T-cell (primary cell): ENCODE results near the gene ATP13A5. TPM values are rescaled to one million over a fixed set of nuclear protein-coding genes. Genes with fewer than 3 reads are reported as not detected.

Source experiments
- ATAC-seq, 4 experiments: fragments of 200-7000 bp in 3 of 4; fragments of 150-1000 bp in 1 of 4; cut with Tn5 transposase; replicated peaks in 1 of 4; 1 replicate in 3 of 4; 2 replicates in 1 of 4; pipeline ENCODE4 v1.10.0; 2021; ENCODE audit warnings: moderate library complexity in 3 of 4, mild to moderate bottlenecking in 2 of 4, moderate number of reproducible peaks in 1 of 4
- CTCF ChIA-PET, 2 donors: fragments of 300-600 bp; sonication (Branson Sonifier 250); formaldehyde crosslinking; loops; one replicate each; lab custom pipeline; 2022; ENCODE audit warnings: antibody characterized with exemption in 2 of 2; lab: Charles Lee
- POLR2A ChIA-PET, 2 donors: fragments of 300-600 bp; sonication (Branson Sonifier 250); formaldehyde crosslinking; loops; one replicate each; lab custom pipeline; 2022; ENCODE audit warnings: antibody characterized with exemption in 2 of 2; lab: Charles Lee
- DNase-seq, 35 experiments: peaks; one replicate each; pipeline versions ENCODE4 v3.0.0 to v3.0.0-alpha.2; 2013 to 2023
- H3K27ac ChIP-seq: one replicate; pipeline ENCODE4 v1.5.1; 2013; ENCODE audit warnings: low read length
- H3K27me3 ChIP-seq, 2 experiments: replicated peaks in 1 of 2; 1 replicate in 1 of 2; 2 replicates in 1 of 2; pipeline versions ENCODE4 v1.6.1 to v1.7.0; 2013; ENCODE audit warnings: low read length in 1 of 2, mixed read lengths in 1 of 2; ENCODE audit not compliant: control insufficient read depth in 2 of 2, insufficient read depth in 2 of 2; ENCODE audit errors: extremely low read depth in 1 of 2
- H3K36me3 ChIP-seq, 2 donors: 1 replicate in 1 of 2; 2 replicates in 1 of 2; pipeline versions ENCODE4 v1.6.1 to v1.7.0; 2013; ENCODE audit warnings: low read length in 1 of 2; ENCODE audit not compliant: control insufficient read depth in 2 of 2, insufficient read depth in 1 of 2; ENCODE audit errors: extremely low read depth in 1 of 2
- H3K4me1 ChIP-seq, 2 experiments: 1 replicate in 1 of 2; 2 replicates in 1 of 2; pipeline versions ENCODE4 v1.6.1 to v1.7.0; 2013; ENCODE audit warnings: low read length in 2 of 2, mixed read lengths in 1 of 2; ENCODE audit not compliant: insufficient read depth in 2 of 2, control insufficient read depth in 1 of 2; ENCODE audit errors: extremely low read depth in 1 of 2
- H3K4me3 ChIP-seq, 2 donors: 1 replicate in 1 of 2; 2 replicates in 1 of 2; pipeline versions ENCODE4 v1.5.1 to v1.7.0; 2013; ENCODE audit warnings: mild to moderate bottlenecking in 2 of 2, low read length in 1 of 2, moderate library complexity in 1 of 2; ENCODE audit not compliant: control insufficient read depth in 1 of 2; ENCODE audit errors: extremely low read depth in 1 of 2
- H3K9me3 ChIP-seq: 2 replicates; pipeline ENCODE4 v1.7.0; 2013
- H3K27ac Mint-ChIP-seq, 2 donors: one replicate each; pipeline ENCODE4 v1.8.0; 2020 to 2021; ENCODE audit warnings: mild to moderate bottlenecking in 2 of 2, mixed read lengths in 2 of 2
- H3K27me3 Mint-ChIP-seq, 2 donors: one replicate each; pipeline ENCODE4 v1.8.0; 2021 to 2022; ENCODE audit warnings: mixed read lengths in 2 of 2
- H3K36me3 Mint-ChIP-seq: one replicate; pipeline ENCODE4 v1.8.0; 2021; ENCODE audit warnings: mixed read lengths
- H3K4me1 Mint-ChIP-seq, 3 donors: one replicate each; pipeline ENCODE4 v1.8.0; 2020 to 2022; ENCODE audit warnings: mixed read lengths in 3 of 3, mild to moderate bottlenecking in 1 of 3
- H3K4me3 Mint-ChIP-seq, 3 donors: one replicate each; pipeline ENCODE4 v1.8.0; 2020 to 2022; ENCODE audit warnings: mild to moderate bottlenecking in 3 of 3, mixed read lengths in 3 of 3, moderate library complexity in 3 of 3
- H3K9me3 Mint-ChIP-seq, 3 donors: one replicate each; pipeline ENCODE4 v1.8.0; 2020 to 2022; ENCODE audit warnings: mixed read lengths in 3 of 3
- WGBS: methylation state at CpG from one replicate; pipeline ENCODE4 v1.1.5; 2013; ENCODE audit warnings: missing lambda C conversion rate; ENCODE audit not compliant: insufficient coverage; 5-methylcytosine and 5-hydroxymethylcytosine counted together
- total RNA-seq, 35 experiments: library from RNA in 6 of 35; stranded (reverse) in 6 of 35; fragments of 120-200 nt in 1 of 35; gene quantifications; one replicate each; pipeline versions ENCODE4 v1.2.1 to v1.2.4 and lab custom pipeline; 2013 to 2026

The ATP13A5 gene
- total RNA-seq, 5 donors from 2014 or later (not counting 1 experiment from before 2014, with no cell fraction given): not detected

DNA sequence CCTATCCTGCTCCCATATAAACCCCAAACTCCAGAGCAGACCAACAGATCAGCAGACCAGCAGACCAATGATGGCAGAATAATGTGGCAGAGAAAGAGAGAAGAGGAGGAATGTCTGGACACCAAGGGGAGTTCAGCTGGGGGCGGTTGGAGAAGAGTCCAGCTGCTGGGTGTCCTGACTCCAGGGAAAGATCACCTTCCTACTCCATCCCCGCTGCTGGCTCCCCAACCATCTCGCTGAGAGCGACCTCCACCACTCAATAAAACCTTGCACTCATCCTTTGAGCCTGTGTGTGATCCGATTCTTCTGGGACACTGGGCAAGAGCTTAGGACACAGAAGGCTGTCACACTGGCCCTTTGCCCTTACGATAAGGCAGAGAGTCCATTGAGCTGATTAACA lies 150.3 kb downstream of the ATP13A5 start:
- ATAC-seq (no peak), DNase-seq (no peak)
- Histone ChIP-seq H3K4me1 (no peaks in the 10 kb centered on the region), H3K27me3 (peaks cover 0 to 8% of the 10 kb centered on the region in 2 experiments), H3K27ac (no peak overlapping the region), H3K4me3 (no peak overlapping the region), H3K9me3 (no peaks in the 10 kb centered on the region), H3K36me3 (no peaks in the 10 kb centered on the region)
- H3K4me1 Mint-ChIP-seq: no peaks in the 10 kb centered on the region
- POLR2A ChIA-PET: interaction anchor here in 1 of 2 donors (0.6 kb wide), 1 partner anchor 31 kb away, joined by 3 read pairs; no protein-coding TSS in a partner anchor
- 70% methylated on average over 3 of the region's 6 CpGs for WGBS
- no peak overlapping the region for H3K4me3 Mint-ChIP-seq
- CTCF ChIA-PET: no interaction called here
- H3K9me3 Mint-ChIP-seq: no peaks in the 10 kb centered on the region
- no peak overlapping the region for H3K27ac Mint-ChIP-seq
- no peaks in the 10 kb centered on the region for H3K36me3 Mint-ChIP-seq
- peaks cover 9 to 17% of the 10 kb centered on the region in 2 donors for H3K27me3 Mint-ChIP-seq

DNA sequence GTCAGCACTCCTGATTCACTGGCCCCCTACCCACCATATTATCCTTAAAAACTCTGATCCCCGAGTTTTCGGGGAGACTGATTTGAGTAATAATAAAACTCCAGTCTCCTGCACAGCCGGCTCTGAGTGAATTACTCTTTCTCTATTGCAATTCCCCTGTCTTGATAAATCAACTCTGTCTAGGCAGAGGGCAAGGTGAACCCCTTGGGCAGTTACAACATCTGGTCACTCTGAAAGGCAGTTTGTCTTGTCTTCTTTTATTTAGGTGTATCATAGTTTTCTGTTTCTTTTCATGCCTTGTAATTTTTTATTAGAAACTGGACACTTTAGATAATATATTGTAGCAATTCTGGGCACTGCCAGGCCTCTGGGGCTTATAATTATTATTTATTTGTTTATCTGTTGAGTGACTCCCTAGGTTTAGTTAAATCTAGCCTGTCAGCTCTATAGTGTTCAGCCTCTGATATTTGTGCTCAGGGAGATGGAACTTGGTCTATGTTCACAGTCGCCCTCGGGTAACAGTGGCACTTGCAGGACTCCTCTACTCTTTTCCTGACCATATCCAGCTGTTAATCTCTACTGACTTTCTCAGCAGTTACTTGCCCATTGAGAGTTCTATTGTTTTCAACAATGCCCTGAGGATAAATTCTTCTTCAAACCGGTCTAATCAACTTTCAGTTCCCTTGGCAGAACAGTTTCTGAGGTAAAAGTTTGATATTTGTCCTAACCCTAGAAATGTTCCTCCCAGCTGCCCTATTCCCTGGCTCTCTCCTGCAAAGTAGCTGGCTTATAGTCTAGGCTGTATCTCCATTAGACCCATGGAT lies 153.0 kb downstream of the ATP13A5 start:
- Histone ChIP-seq H3K4me1 (no peaks in the 10 kb centered on the region), H3K4me3 (no peak overlapping the region), H3K36me3 (no peaks in the 10 kb centered on the region), H3K27me3 (peaks cover 0 to 8% of the 10 kb centered on the region in 2 experiments), H3K27ac (no peak overlapping the region), H3K9me3 (no peaks in the 10 kb centered on the region)
- no peak overlapping the region for H3K4me3 Mint-ChIP-seq
- CTCF ChIA-PET: no interaction called here
- DNase-seq (no peak), ATAC-seq (no peak)
- no peak overlapping the region for H3K27ac Mint-ChIP-seq
- POLR2A ChIA-PET: no interaction called here
- no peaks in the 10 kb centered on the region for H3K4me1 Mint-ChIP-seq
- 40% methylated on average over 1 of the region's 6 CpGs for WGBS
- no peaks in the 10 kb centered on the region for H3K9me3 Mint-ChIP-seq
- H3K36me3 Mint-ChIP-seq: no peaks in the 10 kb centered on the region
- H3K27me3 Mint-ChIP-seq: peaks cover 9 to 17% of the 10 kb centered on the region in 2 donors

Other genes with a start within 250 kb of the ATP13A5 start
- not detected for gene PLAAT1, start 137.5 kb downstream of the ATP13A5 start, total RNA-seq
- gene ATP13A4, start 176.1 kb upstream of the ATP13A5 start, total RNA-seq: 1 to 10 TPM; 1.7 to 3.5 (median 2.0) TPM
- 10 to 100 TPM; 40.5 to 56.1 (median 41.9) TPM for gene OPA1, start 214.5 kb upstream of the ATP13A5 start, total RNA-seq